Coronary artery (tissue), 2 donors: ENCODE data around the gene MDFI.
"Not testable (repeated sequence)": the region's sequence is repeated elsewhere in the genome, so short reads cannot be mapped to it uniquely, and the experiment has no call there.

Experiments used
- DNase-seq: peaks from one replicate; pipeline ENCODE4 v3.0.0-alpha.2; 2017; ENCODE audit warnings: low spot score
- H3K27ac ChIP-seq, 2 donors: fragments of 200-600 bp; sonication (generic); one replicate each; pipeline ENCODE4 v1.5.1; 2016 to 2019
- H3K4me3 ChIP-seq: fragments of 200-600 bp; sonication (generic); 2 replicates; pipeline ENCODE4 v1.5.1; 2016; ENCODE audit warnings: mild to moderate bottlenecking, moderate library complexity
- CTCF ChIP-seq: fragments of 200-600 bp; sonication (generic); IDR thresholded peaks from one replicate; pipeline ENCODE4 v1.5.1; 2019; ENCODE audit warnings: antibody characterized with exemption

Gene MDFI

GRCh38 chr6:41615311-41615710 lies 23.0 kb upstream of the MDFI start:
- Histone ChIP-seq H3K27ac (no peak overlapping the region), H3K4me3 (no peak overlapping the region)
- no peak for DNase-seq
- TF ChIP-seq CTCF = no peak

GRCh38 chr6:41618598-41618997 lies 19.7 kb upstream of the MDFI start:
- DNase-seq = no peak
- Histone ChIP-seq H3K4me3 (no peak overlapping the region), H3K27ac (no peak overlapping the region)
- no peak for TF ChIP-seq CTCF

- H3K27ac ChIP-seq, DNase-seq, H3K4me3 ChIP-seq: not testable (repeated sequence)
Observed at GRCh38 chr6:41619193-41619592, 19.1 kb upstream of the MDFI start.

- no peak for DNase-seq
Observed at GRCh38 chr6:41621367-41621766, 16.9 kb upstream of the MDFI start.

GRCh38 chr6:41621802-41622201 lies 16.5 kb upstream of the MDFI start:
- H3K27ac ChIP-seq = no peak overlapping the region
- no peak overlapping the region for H3K4me3 ChIP-seq
- DNase-seq = no peak
- TF ChIP-seq CTCF = no peak

More at GRCh38 chr6:41621367-41621766, 16.9 kb upstream of the MDFI start:
- TF ChIP-seq CTCF = no peak
- Histone ChIP-seq H3K27ac (no peak overlapping the region), H3K4me3 (no peak overlapping the region)

- Histone ChIP-seq H3K4me3 (no peak overlapping the region), H3K27ac (no peak overlapping the region)
- TF ChIP-seq CTCF = no peak
- no peak for DNase-seq
Observed at GRCh38 chr6:41622206-41622988, 15.9 kb upstream of the MDFI start.

GRCh38 chr6:41623330-41623729 lies 14.9 kb upstream of the MDFI start:
- DNase-seq = no peak
- TF ChIP-seq CTCF = no peak
- no peak overlapping the region for H3K27ac ChIP-seq
- H3K4me3 ChIP-seq = no peak overlapping the region
